ENCODE data around the gene XKR8. TPM values are rescaled to one million over a fixed set of nuclear protein-coding genes. Genes with fewer than 3 reads are reported as not detected.

XKR8 gene, protein sequence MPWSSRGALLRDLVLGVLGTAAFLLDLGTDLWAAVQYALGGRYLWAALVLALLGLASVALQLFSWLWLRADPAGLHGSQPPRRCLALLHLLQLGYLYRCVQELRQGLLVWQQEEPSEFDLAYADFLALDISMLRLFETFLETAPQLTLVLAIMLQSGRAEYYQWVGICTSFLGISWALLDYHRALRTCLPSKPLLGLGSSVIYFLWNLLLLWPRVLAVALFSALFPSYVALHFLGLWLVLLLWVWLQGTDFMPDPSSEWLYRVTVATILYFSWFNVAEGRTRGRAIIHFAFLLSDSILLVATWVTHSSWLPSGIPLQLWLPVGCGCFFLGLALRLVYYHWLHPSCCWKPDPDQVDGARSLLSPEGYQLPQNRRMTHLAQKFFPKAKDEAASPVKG
- polyA plus RNA-seq (2013), result 9.3 and 10.2 TPM in 2 replicates

DNA sequence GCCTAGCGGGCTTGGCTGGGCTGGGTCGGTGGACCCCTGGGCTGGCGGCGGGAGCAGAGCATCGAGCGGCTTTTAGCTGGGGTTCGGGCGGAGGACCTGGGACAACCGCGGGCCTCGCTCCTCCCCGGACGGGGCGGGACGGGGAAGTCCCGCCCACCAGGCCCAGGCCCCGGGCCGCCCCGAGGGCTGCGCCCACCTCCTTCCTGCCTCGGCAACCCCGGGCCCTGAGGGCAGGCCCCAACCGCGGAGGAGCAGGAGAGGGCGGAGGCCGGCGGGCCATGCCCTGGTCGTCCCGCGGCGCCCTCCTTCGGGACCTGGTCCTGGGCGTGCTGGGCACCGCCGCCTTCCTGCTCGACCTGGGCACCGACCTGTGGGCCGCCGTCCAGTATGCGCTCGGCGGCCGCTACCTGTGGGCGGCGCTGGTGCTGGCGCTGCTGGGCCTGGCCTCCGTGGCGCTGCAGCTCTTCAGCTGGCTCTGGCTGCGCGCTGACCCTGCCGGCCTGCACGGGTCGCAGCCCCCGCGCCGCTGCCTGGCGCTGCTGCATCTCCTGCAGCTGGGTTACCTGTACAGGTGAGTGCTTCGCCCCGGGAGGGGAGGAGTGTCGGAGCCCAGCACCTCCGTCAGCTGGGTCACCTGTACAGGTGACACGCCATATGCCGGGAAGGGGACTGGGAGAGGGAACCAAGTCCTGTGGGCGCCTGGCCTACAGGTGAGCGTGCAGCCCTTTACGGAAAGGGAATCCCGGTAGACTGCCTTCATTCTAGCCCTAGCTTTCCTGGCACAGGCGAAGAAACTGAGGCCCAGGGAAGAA, at the start of gene XKR8:
XKR8 (plus strand) TSS at position 182 of the 812 bp plus-strand sequence; CDS start at position 279, 97 bp downstream.
- Histone ChIP-seq H3K9ac (ENCODE audit: low read length) (peak within 1 kb of the TSS; percentile 30), H2BK12ac (ENCODE audit: low read length) (no peak within 1 kb of the TSS), H3K4ac (ENCODE audit: low read depth, low read length) (peak within 1 kb of the TSS; percentile 19), H3K27ac (ENCODE audit: low read depth, low read length) (peak within 1 kb of the TSS; percentile 76), H4K12ac (ENCODE audit: low read depth, low read length) (peak within 1 kb of the TSS; percentile 88), H3K4me2 (ENCODE audit: low read length) (peak within 1 kb of the TSS; percentile 86), H4K91ac (ENCODE audit: low read depth, low read length) (peak within 1 kb of the TSS; percentile 80), H2AFZ (ENCODE audit: insufficient read depth, low read length, poor library complexity) (peak within 1 kb of the TSS; percentile 99), H3K14ac (ENCODE audit: low read length) (peak within 1 kb of the TSS; percentile 78), H3K4me3 (ENCODE audit: low read depth, low read length) (peak within 1 kb of the TSS; percentile 80), H3K23ac (ENCODE audit: low read length) (no peak within 1 kb of the TSS), H3K4me1 (ENCODE audit: control insufficient read depth in 1 of 2, insufficient read depth in 2 of 2, low read length in 2 of 2) (peaks cover 5 to 9% of the 10 kb centered on the region in 2 experiments), H3K36me3 (ENCODE audit: control insufficient read depth in 1 of 2, insufficient read depth in 2 of 2, low read length in 2 of 2) (peaks cover 0 to 13% of the 10 kb centered on the region in 2 experiments), H2BK5ac (ENCODE audit: low read depth, low read length, poor library complexity) (peak within 1 kb of the TSS; percentile 41), H2AK5ac (ENCODE audit: low read length) (no peak within 1 kb of the TSS), H3K79me2 (ENCODE audit: control insufficient read depth, insufficient read depth, low read length, poor library complexity) (peaks cover 8% of the 10 kb centered on the region), H2BK120ac (ENCODE audit: insufficient read depth, low read length, poor library complexity) (peak within 1 kb of the TSS; percentile 62), H3K79me1 (ENCODE audit: low read length) (peaks cover 8% of the 10 kb centered on the region), H3K18ac (ENCODE audit: low read length) (peak within 1 kb of the TSS; percentile 91), H4K8ac (ENCODE audit: low read depth, low read length) (peak within 1 kb of the TSS; percentile 88), H3K27me3 (ENCODE audit: insufficient read depth, low read length) (no peaks in the 10 kb centered on the region), H3K9me3 (ENCODE audit: insufficient read depth, low read depth, low read length) (no peaks in the 10 kb centered on the region)
- WGBS (ENCODE audit: extremely low coverage, insufficient coverage, insufficient read length), result no CpG with 5 or more reads among the region's 68 CpGs
- peak; percentile 76 to 80 for DNase-seq

DNA sequence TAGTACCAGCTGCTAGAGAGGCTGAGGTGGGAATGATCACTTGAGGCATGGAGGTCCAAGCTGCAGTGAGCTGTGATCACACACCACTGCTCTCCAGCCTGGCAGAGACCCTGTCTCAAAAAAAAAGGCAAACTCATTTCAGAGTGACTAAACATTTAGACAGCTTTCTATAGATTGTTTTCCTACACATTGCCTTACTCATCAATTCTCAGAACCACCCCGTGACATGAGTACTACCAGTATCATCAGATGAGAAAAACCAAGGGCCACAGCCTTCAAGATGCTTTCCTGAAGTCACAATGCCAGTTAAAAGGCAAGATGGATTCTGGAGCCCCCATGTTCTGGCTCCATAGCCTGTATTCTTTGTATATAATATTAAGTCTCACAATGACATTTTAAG, 47.3 kb upstream of the XKR8 start:
- no peak overlapping the region for H3K14ac ChIP-seq (ENCODE audit: low read length)
- H2BK120ac ChIP-seq (ENCODE audit: insufficient read depth, low read length, poor library complexity), result no peak overlapping the region
- no peak overlapping the region for H2AFZ ChIP-seq (ENCODE audit: insufficient read depth, low read length, poor library complexity)
- no peak overlapping the region for H3K27ac ChIP-seq (ENCODE audit: low read depth, low read length)
- H2BK12ac ChIP-seq (ENCODE audit: low read length), result no peak overlapping the region
- H3K4ac ChIP-seq (ENCODE audit: low read depth, low read length), result no peak overlapping the region
- H3K36me3 ChIP-seq (ENCODE audit: control insufficient read depth in 1 of 2, insufficient read depth in 2 of 2, low read length in 2 of 2), result peaks cover 5 to 13% of the 10 kb centered on the region in 2 experiments
- H3K23ac ChIP-seq (ENCODE audit: low read length), result no peak overlapping the region
- H3K79me1 ChIP-seq (ENCODE audit: low read length), result no peaks in the 10 kb centered on the region
- H4K91ac ChIP-seq (ENCODE audit: low read depth, low read length), result no peak overlapping the region
- DNase-seq, result no peak
- no peak overlapping the region for H2BK5ac ChIP-seq (ENCODE audit: low read depth, low read length, poor library complexity)
- no peak overlapping the region for H3K4me2 ChIP-seq (ENCODE audit: low read length)
- H3K4me1 ChIP-seq (ENCODE audit: control insufficient read depth in 1 of 2, insufficient read depth in 2 of 2, low read length in 2 of 2), result peaks cover 0 to 3% of the 10 kb centered on the region in 2 experiments
- peaks cover 5% of the 10 kb centered on the region for H3K9me3 ChIP-seq (ENCODE audit: insufficient read depth, low read depth, low read length)
- no peak overlapping the region for H3K18ac ChIP-seq (ENCODE audit: low read length)
- H3K79me2 ChIP-seq (ENCODE audit: control insufficient read depth, insufficient read depth, low read length, poor library complexity), result peaks cover 3% of the 10 kb centered on the region
- H4K8ac ChIP-seq (ENCODE audit: low read depth, low read length), result no peak overlapping the region
- H2AK5ac ChIP-seq (ENCODE audit: low read length), result no peak overlapping the region
- no peak overlapping the region for H4K12ac ChIP-seq (ENCODE audit: low read depth, low read length)
- no peak overlapping the region for H3K9ac ChIP-seq (ENCODE audit: low read length)
- H3K27me3 ChIP-seq (ENCODE audit: insufficient read depth, low read length), result no peaks in the 10 kb centered on the region
- WGBS (ENCODE audit: extremely low coverage, insufficient coverage, insufficient read length), result no CpG with 5 or more reads among the region's 1 CpG
- no peak overlapping the region for H3K4me3 ChIP-seq (ENCODE audit: low read depth, low read length)

DNA sequence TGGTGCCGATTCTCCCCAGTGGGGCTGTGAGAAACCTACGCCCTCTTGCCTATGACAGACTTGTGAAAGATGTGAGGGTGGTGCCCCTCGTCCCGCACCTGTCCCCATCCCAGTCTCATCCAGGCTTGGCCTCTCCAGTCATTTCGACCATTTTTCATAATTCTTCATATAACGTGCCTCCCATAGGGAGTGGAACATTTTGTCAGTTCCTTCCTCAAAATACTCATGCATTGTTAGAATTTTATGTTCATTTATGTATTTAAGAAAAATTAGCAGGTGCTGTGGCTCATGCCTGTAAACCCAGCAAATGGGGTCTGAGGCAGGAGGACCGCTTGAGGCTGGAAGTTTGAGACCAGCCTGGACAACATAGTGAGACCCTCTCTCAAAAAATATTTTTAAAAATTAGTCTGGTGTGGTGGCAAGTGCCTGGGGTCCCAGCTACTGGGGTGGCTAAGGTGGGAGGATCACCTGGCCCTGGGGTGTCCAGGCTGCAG, 44.6 kb upstream of the XKR8 start:
- H3K27me3 ChIP-seq (ENCODE audit: insufficient read depth, low read length), result no peaks in the 10 kb centered on the region
- H3K79me2 ChIP-seq (ENCODE audit: control insufficient read depth, insufficient read depth, low read length, poor library complexity), result peaks cover 3% of the 10 kb centered on the region
- DNase-seq, result no peak
- no peak overlapping the region for H2AK5ac ChIP-seq (ENCODE audit: low read length)
- no peaks in the 10 kb centered on the region for H3K79me1 ChIP-seq (ENCODE audit: low read length)
- H4K12ac ChIP-seq (ENCODE audit: low read depth, low read length), result no peak overlapping the region
- peak overlapping the region; percentile 35 for H3K14ac ChIP-seq (ENCODE audit: low read length)
- peak overlapping the region; percentile 59 for H3K18ac ChIP-seq (ENCODE audit: low read length)
- H2BK120ac ChIP-seq (ENCODE audit: insufficient read depth, low read length, poor library complexity), result no peak overlapping the region
- H3K4me2 ChIP-seq (ENCODE audit: low read length), result peak overlapping the region; percentile 61
- H3K4me3 ChIP-seq (ENCODE audit: low read depth, low read length), result peak overlapping the region; percentile 42
- peaks cover 0 to 3% of the 10 kb centered on the region in 2 experiments for H3K4me1 ChIP-seq (ENCODE audit: control insufficient read depth in 1 of 2, insufficient read depth in 2 of 2, low read length in 2 of 2)
- peaks cover 5% of the 10 kb centered on the region for H3K9me3 ChIP-seq (ENCODE audit: insufficient read depth, low read depth, low read length)
- no peak overlapping the region for H3K23ac ChIP-seq (ENCODE audit: low read length)
- peak overlapping the region; percentile 56 for H2AFZ ChIP-seq (ENCODE audit: insufficient read depth, low read length, poor library complexity)
- H3K27ac ChIP-seq (ENCODE audit: low read depth, low read length), result no peak overlapping the region
- H4K91ac ChIP-seq (ENCODE audit: low read depth, low read length), result peak overlapping the region; percentile 72
- no peak overlapping the region for H3K4ac ChIP-seq (ENCODE audit: low read depth, low read length)
- no peak overlapping the region for H2BK5ac ChIP-seq (ENCODE audit: low read depth, low read length, poor library complexity)
- peak overlapping the region; percentile 96 for H4K8ac ChIP-seq (ENCODE audit: low read depth, low read length)
- H3K36me3 ChIP-seq (ENCODE audit: control insufficient read depth in 1 of 2, insufficient read depth in 2 of 2, low read length in 2 of 2), result peaks cover 3% of the 10 kb centered on the region in 2 experiments
- no peak overlapping the region for H3K9ac ChIP-seq (ENCODE audit: low read length)
- H2BK12ac ChIP-seq (ENCODE audit: low read length), result peak overlapping the region; percentile 20
- no CpG with 5 or more reads among the region's 7 CpGs for WGBS (ENCODE audit: extremely low coverage, insufficient coverage, insufficient read length)

DNA sequence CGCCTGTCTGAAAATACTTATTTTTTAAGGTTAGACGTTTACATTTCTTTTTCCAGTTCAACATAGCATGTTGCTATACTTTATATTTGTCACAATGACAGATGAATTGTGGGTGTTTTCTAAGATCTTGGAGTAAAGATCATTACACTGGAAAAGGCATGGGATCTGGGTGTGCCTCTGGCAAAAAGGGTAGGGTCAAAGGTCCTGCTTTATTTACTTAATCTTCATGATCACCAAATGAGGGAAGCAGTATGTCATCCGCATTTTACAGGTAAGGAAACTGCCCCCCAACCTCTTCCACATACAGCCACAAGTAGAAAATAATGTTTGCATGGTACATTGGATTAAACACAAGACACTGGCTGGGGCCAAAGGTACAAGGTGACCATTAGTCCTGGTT, 37.5 kb upstream of the XKR8 start:
- Histone ChIP-seq H3K9me3 (ENCODE audit: insufficient read depth, low read depth, low read length) (no peaks in the 10 kb centered on the region), H3K27ac (ENCODE audit: low read depth, low read length) (no peak overlapping the region), H3K18ac (ENCODE audit: low read length) (no peak overlapping the region), H4K8ac (ENCODE audit: low read depth, low read length) (no peak overlapping the region), H3K14ac (ENCODE audit: low read length) (no peak overlapping the region), H3K27me3 (ENCODE audit: insufficient read depth, low read length) (no peaks in the 10 kb centered on the region), H2BK120ac (ENCODE audit: insufficient read depth, low read length, poor library complexity) (no peak overlapping the region), H4K91ac (ENCODE audit: low read depth, low read length) (no peak overlapping the region), H2AK5ac (ENCODE audit: low read length) (no peak overlapping the region), H3K23ac (ENCODE audit: low read length) (no peak overlapping the region), H3K4ac (ENCODE audit: low read depth, low read length) (no peak overlapping the region), H3K4me1 (ENCODE audit: control insufficient read depth in 1 of 2, insufficient read depth in 2 of 2, low read length in 2 of 2) (no peaks in the 10 kb centered on the region), H2BK5ac (ENCODE audit: low read depth, low read length, poor library complexity) (no peak overlapping the region), H3K79me1 (ENCODE audit: low read length) (no peaks in the 10 kb centered on the region), H4K12ac (ENCODE audit: low read depth, low read length) (no peak overlapping the region), H3K79me2 (ENCODE audit: control insufficient read depth, insufficient read depth, low read length, poor library complexity) (no peaks in the 10 kb centered on the region), H3K9ac (ENCODE audit: low read length) (no peak overlapping the region), H2BK12ac (ENCODE audit: low read length) (no peak overlapping the region), H2AFZ (ENCODE audit: insufficient read depth, low read length, poor library complexity) (no peak overlapping the region), H3K4me2 (ENCODE audit: low read length) (no peak overlapping the region), H3K4me3 (ENCODE audit: low read depth, low read length) (no peak overlapping the region), H3K36me3 (ENCODE audit: control insufficient read depth in 1 of 2, insufficient read depth in 2 of 2, low read length in 2 of 2) (no peaks in the 10 kb centered on the region)
- no peak for DNase-seq
- no CpG with 5 or more reads among the region's 3 CpGs for WGBS (ENCODE audit: extremely low coverage, insufficient coverage, insufficient read length)

Measured in trophoblast cell (in vitro differentiated cells and primary cell).